Urinary bladder (tissue), 4 donors: ENCODE results near the gene SCYGR4. TPM values are rescaled to one million over a fixed set of nuclear protein-coding genes. Genes with fewer than 3 reads are reported as not detected.

Experiments
- DNase-seq: peaks from one replicate; pipeline ENCODE4 v3.0.0-alpha.2; 2015; ENCODE audit errors: extremely low spot score
- H3K27ac ChIP-seq: one replicate; pipeline ENCODE4 v1.5.1; 2013; ENCODE audit warnings: low read depth, mild to moderate bottlenecking, moderate library complexity
- H3K36me3 ChIP-seq: one replicate; pipeline ENCODE4 v1.6.1; 2013; ENCODE audit warnings: mild to moderate bottlenecking, moderate library complexity; ENCODE audit not compliant: insufficient read depth
- H3K4me1 ChIP-seq: one replicate; pipeline ENCODE4 v1.6.1; 2013; ENCODE audit warnings: mild to moderate bottlenecking, moderate library complexity; ENCODE audit not compliant: insufficient read depth
- H3K4me3 ChIP-seq: one replicate; pipeline ENCODE4 v1.5.1; 2013; ENCODE audit warnings: low read depth, low read length
- WGBS: extraction: QIAGEN DNeasy Blood & Tissue Kit; methylation state at CpG from one replicate; pipeline ENCODE4 v1.1.7; 2013; 5-methylcytosine and 5-hydroxymethylcytosine counted together
- polyA plus RNA-seq: library from polyadenylated mRNA; stranded (reverse); fragments of 200-250 nt; gene quantifications from one replicate; pipeline ENCODE4 v1.2.3, GENCODE V29; 2013
- total RNA-seq: library from RNA; depleted of rRNA; stranded (reverse); fragments of >200 nt; gene quantifications from one replicate; pipeline ENCODE4 v1.2.3, GENCODE V29; 2014
- donor health status: healthy with polysubstance abuse.
- donor health status: healthy.

SCYGR4 gene
- total and polyA plus RNA-seq, 2 donors: not detected

GRCh38 chr2:227626580-227627151 lies 9.4 kb downstream of the SCYGR4 start:
- no peaks in the 10 kb centered on the region for H3K4me1 ChIP-seq
- H3K36me3 ChIP-seq: no peaks in the 10 kb centered on the region
- no peak overlapping the region for H3K4me3 ChIP-seq
- 90% methylated on average over 10 of the region's 10 CpGs for WGBS
- no peak overlapping the region for H3K27ac ChIP-seq
- DNase-seq: no peak

- H3K36me3 ChIP-seq: no peaks in the 10 kb centered on the region
- 72% methylated on average over 3 of the region's 3 CpGs for WGBS
- H3K4me1 ChIP-seq: no peaks in the 10 kb centered on the region
- no peak overlapping the region for H3K4me3 ChIP-seq
- DNase-seq: no peak
- no peak overlapping the region for H3K27ac ChIP-seq
Measured at GRCh38 chr2:227627769-227628168, 10.5 kb downstream of the SCYGR4 start.

- H3K36me3 ChIP-seq: no peaks in the 10 kb centered on the region
- H3K27ac ChIP-seq: no peak overlapping the region
- no peak overlapping the region for H3K4me3 ChIP-seq
- no peaks in the 10 kb centered on the region for H3K4me1 ChIP-seq
- 58% methylated on average over 7 of the region's 7 CpGs for WGBS
- DNase-seq: no peak
Measured at GRCh38 chr2:227629435-227629834, 12.1 kb downstream of the SCYGR4 start.

GRCh38 chr2:227630322-227630721 lies 13.0 kb downstream of the SCYGR4 start:
- 48% methylated on average over 3 of the region's 3 CpGs for WGBS
- no peak overlapping the region for H3K4me3 ChIP-seq

GRCh38 chr2:227632827-227633226 lies 15.5 kb downstream of the SCYGR4 start:
- 81% methylated on average over 6 of the region's 6 CpGs for WGBS
- Histone ChIP-seq H3K4me3 (no peak overlapping the region), H3K4me1 (no peaks in the 10 kb centered on the region), H3K27ac (no peak overlapping the region), H3K36me3 (no peaks in the 10 kb centered on the region)
- DNase-seq: no peak

More at GRCh38 chr2:227630322-227630721, 13.0 kb downstream of the SCYGR4 start:
- H3K4me1 ChIP-seq: no peaks in the 10 kb centered on the region
- no peak for DNase-seq
- H3K27ac ChIP-seq: no peak overlapping the region
- H3K36me3 ChIP-seq: no peaks in the 10 kb centered on the region

- no peak for DNase-seq
- WGBS: 56% methylated on average over 3 of the region's 3 CpGs
- no peak overlapping the region for H3K4me3 ChIP-seq
Measured at GRCh38 chr2:227634201-227634600, 16.9 kb downstream of the SCYGR4 start.

GRCh38 chr2:227642656-227643055 lies 25.4 kb downstream of the SCYGR4 start:
- Histone ChIP-seq H3K4me3 (no peak overlapping the region), H3K36me3 (no peaks in the 10 kb centered on the region), H3K27ac (no peak overlapping the region), H3K4me1 (no peaks in the 10 kb centered on the region)
- 10% methylated on average over 2 of the region's 2 CpGs for WGBS
- no peak for DNase-seq

More at GRCh38 chr2:227634201-227634600, 16.9 kb downstream of the SCYGR4 start:
- Histone ChIP-seq H3K4me1 (no peaks in the 10 kb centered on the region), H3K36me3 (no peaks in the 10 kb centered on the region), H3K27ac (no peak overlapping the region)

- no peak overlapping the region for H3K27ac ChIP-seq
- no peaks in the 10 kb centered on the region for H3K4me1 ChIP-seq
- DNase-seq: no peak
- H3K36me3 ChIP-seq: no peaks in the 10 kb centered on the region
- 90% methylated on average over 5 of the region's 5 CpGs for WGBS
- no peak overlapping the region for H3K4me3 ChIP-seq
Measured at GRCh38 chr2:227643990-227644551, 26.8 kb downstream of the SCYGR4 start.

- no peak for DNase-seq
- Histone ChIP-seq H3K27ac (no peak overlapping the region), H3K4me1 (no peaks in the 10 kb centered on the region), H3K4me3 (no peak overlapping the region), H3K36me3 (no peaks in the 10 kb centered on the region)
- WGBS: 33% methylated on average over 4 of the region's 4 CpGs
Measured at GRCh38 chr2:227653419-227653818, 36.1 kb downstream of the SCYGR4 start.

- no peak for DNase-seq
- Histone ChIP-seq H3K27ac (no peak overlapping the region), H3K4me3 (no peak overlapping the region), H3K4me1 (no peaks in the 10 kb centered on the region), H3K36me3 (no peaks in the 10 kb centered on the region)
- 66% methylated on average over 1 of the region's 1 CpG for WGBS
Measured at GRCh38 chr2:227654426-227654825, 37.1 kb downstream of the SCYGR4 start.

GRCh38 chr2:227655454-227655853 lies 38.2 kb downstream of the SCYGR4 start:
- 23% methylated on average over 1 of the region's 1 CpG for WGBS
- no peak for DNase-seq
- Histone ChIP-seq H3K4me3 (no peak overlapping the region), H3K4me1 (no peaks in the 10 kb centered on the region), H3K36me3 (no peaks in the 10 kb centered on the region), H3K27ac (no peak overlapping the region)

- no peak overlapping the region for H3K4me3 ChIP-seq
- WGBS: 74% methylated on average over 8 of the region's 8 CpGs
- no peaks in the 10 kb centered on the region for H3K36me3 ChIP-seq
- no peak for DNase-seq
- H3K27ac ChIP-seq: no peak overlapping the region
- no peaks in the 10 kb centered on the region for H3K4me1 ChIP-seq
Measured at GRCh38 chr2:227657199-227657845, 40.0 kb downstream of the SCYGR4 start.

GRCh38 chr2:227661025-227661649 lies 43.8 kb downstream of the SCYGR4 start:
- no peak overlapping the region for H3K4me3 ChIP-seq
- H3K27ac ChIP-seq: no peak overlapping the region
- H3K36me3 ChIP-seq: no peaks in the 10 kb centered on the region
- no peak for DNase-seq
- no peaks in the 10 kb centered on the region for H3K4me1 ChIP-seq
- WGBS: 38% methylated on average over 7 of the region's 7 CpGs

GRCh38 chr2:227661827-227662226 lies 44.5 kb downstream of the SCYGR4 start:
- no peaks in the 10 kb centered on the region for H3K36me3 ChIP-seq
- no peak overlapping the region for H3K4me3 ChIP-seq
- whole genome bisulfite sequencing: 54% methylated on average over 3 of the region's 3 CpGs
- no peaks in the 10 kb centered on the region for H3K4me1 ChIP-seq
- DNase-seq: no peak
- H3K27ac ChIP-seq: no peak overlapping the region
